Measurements from ENCODE around the gene LAMC3. TPM values are rescaled to one million over a fixed set of nuclear protein-coding genes. Genes with fewer than 3 reads are reported as not detected.

Gene LAMC3
- total and polyA plus RNA-seq, 2 experiments from 2014 or later: 29.5 to 43.4 TPM

GRCh38 chr9:131122158-131122557 is 113.2 kb downstream of the LAMC3 start:
- H3K9me2 ChIP-seq (replicated peaks; ENCODE audit: insufficient read depth): no peaks in the 10 kb centered on the region
- no peaks in the 10 kb centered on the region for H4K20me1 ChIP-seq (ENCODE audit: insufficient read depth, poor library complexity, severe bottlenecking)
- H3K79me2 ChIP-seq: peaks cover 15% of the 10 kb centered on the region
- no peaks in the 10 kb centered on the region for H3K27me3 ChIP-seq
- H3K4me2 ChIP-seq: no peak overlapping the region
- no peaks in the 10 kb centered on the region for H3K36me3 ChIP-seq (replicated peaks; ENCODE audit: insufficient read depth, low read depth)
- peak overlapping the region; percentile 50 for H3K27ac ChIP-seq
- 83% methylated on average over 2 of the region's 2 CpGs for WGBS (ENCODE audit: low lambda C conversion rate, missing lambda C conversion rate)
- no peak overlapping the region for H2AFZ ChIP-seq
- no peak overlapping the region for H3K4me3 ChIP-seq
- TF ChIP-seq EZH2 (IDR thresholded peaks at IDR 0.05; ENCODE audit: borderline replicate concordance) (no peak), EZH2phosphoT487 (IDR thresholded peaks at IDR 0.05; ENCODE audit: low read depth, severe bottlenecking, unreplicated experiment) (no peak), CTCF (IDR thresholded peaks at IDR 0.05; ENCODE audit: poor library complexity) (no peak)
- DNase-seq (ENCODE audit: low spot score): no peak
- H3K9me3 ChIP-seq (ENCODE audit: low read depth): no peaks in the 10 kb centered on the region
- H3K4me1 ChIP-seq (ENCODE audit: insufficient read depth): peaks cover 15% of the 10 kb centered on the region

GRCh38 chr9:131125038-131125287 is 116.0 kb downstream of the LAMC3 start:
- Histone ChIP-seq H3K36me3 (replicated peaks; ENCODE audit: insufficient read depth, low read depth) (peaks cover 5% of the 10 kb centered on the region), H3K9me3 (ENCODE audit: low read depth) (no peaks in the 10 kb centered on the region), H3K9me2 (replicated peaks; ENCODE audit: insufficient read depth) (no peaks in the 10 kb centered on the region), H4K20me1 (ENCODE audit: insufficient read depth, poor library complexity, severe bottlenecking) (no peaks in the 10 kb centered on the region), H3K27ac (peak overlapping the region; percentile 93), H3K79me2 (peaks cover 31% of the 10 kb centered on the region), H3K4me3 (peak overlapping the region; percentile 50), H3K4me2 (peak overlapping the region; percentile 84), H3K4me1 (ENCODE audit: insufficient read depth) (peaks cover 15% of the 10 kb centered on the region), H2AFZ (peak overlapping the region; percentile 80), H3K27me3 (no peaks in the 10 kb centered on the region)
- 6% methylated on average over 7 of the region's 7 CpGs for WGBS (ENCODE audit: low lambda C conversion rate, missing lambda C conversion rate)
- peak; percentile 20 for DNase-seq (ENCODE audit: low spot score)
- no peak for TF ChIP-seq CTCF (IDR thresholded peaks at IDR 0.05; ENCODE audit: poor library complexity)

- Histone ChIP-seq H4K20me1 (ENCODE audit: insufficient read depth, poor library complexity, severe bottlenecking) (no peaks in the 10 kb centered on the region), H3K36me3 (replicated peaks; ENCODE audit: insufficient read depth, low read depth) (peaks cover 5% of the 10 kb centered on the region), H3K9me2 (replicated peaks; ENCODE audit: insufficient read depth) (no peaks in the 10 kb centered on the region), H3K79me2 (peaks cover 31% of the 10 kb centered on the region), H3K4me1 (ENCODE audit: insufficient read depth) (peaks cover 15% of the 10 kb centered on the region), H3K9me3 (ENCODE audit: low read depth) (no peaks in the 10 kb centered on the region), H3K4me2 (peak within 1 kb of the TSS; percentile 98), H3K4me3 (peak within 1 kb of the TSS; percentile 66), H3K27me3 (no peaks in the 10 kb centered on the region), H2AFZ (peak within 1 kb of the TSS; percentile 84), H3K27ac (peak within 1 kb of the TSS; percentile 93)
- TF ChIP-seq CTCF (IDR thresholded peaks at IDR 0.05; ENCODE audit: poor library complexity): no peak
- no peak for TF ChIP-seq EZH2 (IDR thresholded peaks at IDR 0.05; ENCODE audit: borderline replicate concordance)
- peak; percentile 99 for DNase-seq (ENCODE audit: low spot score)
- 1% methylated on average over 60 of the region's 61 CpGs for WGBS (ENCODE audit: low lambda C conversion rate, missing lambda C conversion rate)
These were observed 116.5 kb downstream of the LAMC3 start, which contains the start of gene NUP214 for GRCh38 chr9:131125288-131126058. NUP214 (plus strand) TSS chr9:131125586; CDS start chr9:131125705, 119 bp downstream.
